ENCODE data around the gene TTC7B. TPM values are rescaled to one million over a fixed set of nuclear protein-coding genes. Genes with fewer than 3 reads are reported as not detected.

The TTC7B gene
- polyA plus RNA-seq, 1 donor = 43.7 TPM

DNA sequence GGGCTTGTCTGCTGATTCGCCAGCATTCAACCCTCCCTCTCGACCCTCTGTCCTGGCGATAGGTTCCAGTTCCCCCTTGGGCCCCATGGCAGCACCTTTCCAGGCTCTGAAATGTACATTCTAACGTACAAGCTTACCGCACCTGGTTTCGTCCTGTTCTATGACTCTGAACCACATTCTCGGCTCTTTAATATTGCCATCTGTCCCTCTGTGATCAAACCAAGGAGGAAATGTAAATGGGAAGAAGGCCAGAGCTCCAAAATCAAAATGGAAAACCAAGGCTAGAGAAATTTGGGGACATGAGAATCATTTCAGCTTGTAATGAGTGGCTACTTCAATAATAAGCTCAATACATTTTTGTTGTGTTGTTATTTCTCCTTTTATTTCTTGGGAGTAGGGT is 117.2 kb downstream of the TTC7B start:
- DNase-seq = no peak

- DNase-seq = peak; percentile 47
These were observed 117.8 kb downstream of the TTC7B start for GRCh38 chr14:90698379-90698869.

DNA sequence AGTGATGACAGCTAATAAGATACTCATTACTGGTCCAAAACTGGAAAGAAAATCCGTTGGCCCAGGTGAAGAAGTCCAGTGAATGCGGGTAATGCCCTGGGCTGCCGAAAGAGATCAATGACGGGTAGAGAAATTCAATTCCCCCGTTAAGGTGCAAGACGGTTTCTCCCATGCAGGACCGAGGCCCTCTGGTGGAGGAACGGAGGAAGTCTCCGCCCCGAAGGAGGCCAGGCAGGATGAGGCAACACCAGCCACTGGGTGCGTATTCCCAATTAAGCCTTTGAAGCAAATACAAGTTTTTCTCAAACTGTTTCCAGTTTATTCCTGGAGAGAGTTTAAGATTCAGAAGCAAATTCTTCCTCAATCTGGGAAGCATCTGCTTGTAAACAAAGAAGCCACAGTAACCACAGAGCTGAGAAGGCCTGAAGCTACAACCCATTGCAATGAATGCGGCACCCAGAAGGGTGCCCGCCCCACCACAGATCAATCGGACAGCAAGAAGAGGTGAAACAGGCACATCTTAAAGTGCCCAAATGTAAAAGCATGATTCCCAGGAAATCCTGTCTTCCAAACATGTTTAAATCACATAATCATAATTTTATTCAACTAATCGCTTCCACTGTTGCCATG is 118.5 kb downstream of the TTC7B start:
- DNase-seq = peak; percentile 84

- peak; percentile 26 for DNase-seq
These were observed 119.1 kb downstream of the TTC7B start for GRCh38 chr14:90697132-90697531.

DNA sequence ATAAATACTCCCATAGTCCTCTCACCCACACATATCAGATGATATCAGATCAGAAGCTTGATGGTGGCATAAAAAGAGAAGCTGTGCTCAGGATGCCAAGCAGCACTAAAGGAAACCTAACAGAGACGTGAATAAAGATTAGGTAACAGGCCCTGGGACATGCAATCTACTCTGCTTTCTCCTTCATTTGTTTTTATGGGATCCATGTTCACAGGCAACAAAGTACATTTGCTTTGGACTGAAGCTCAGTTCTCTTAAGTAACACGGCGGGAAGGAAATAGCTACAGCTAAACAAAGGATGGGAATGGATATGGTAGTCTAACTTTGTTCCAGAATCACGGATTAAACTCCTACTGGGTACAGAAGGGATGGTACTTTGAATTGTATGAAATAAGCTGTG is 119.5 kb downstream of the TTC7B start:
- no peak for DNase-seq

DNA sequence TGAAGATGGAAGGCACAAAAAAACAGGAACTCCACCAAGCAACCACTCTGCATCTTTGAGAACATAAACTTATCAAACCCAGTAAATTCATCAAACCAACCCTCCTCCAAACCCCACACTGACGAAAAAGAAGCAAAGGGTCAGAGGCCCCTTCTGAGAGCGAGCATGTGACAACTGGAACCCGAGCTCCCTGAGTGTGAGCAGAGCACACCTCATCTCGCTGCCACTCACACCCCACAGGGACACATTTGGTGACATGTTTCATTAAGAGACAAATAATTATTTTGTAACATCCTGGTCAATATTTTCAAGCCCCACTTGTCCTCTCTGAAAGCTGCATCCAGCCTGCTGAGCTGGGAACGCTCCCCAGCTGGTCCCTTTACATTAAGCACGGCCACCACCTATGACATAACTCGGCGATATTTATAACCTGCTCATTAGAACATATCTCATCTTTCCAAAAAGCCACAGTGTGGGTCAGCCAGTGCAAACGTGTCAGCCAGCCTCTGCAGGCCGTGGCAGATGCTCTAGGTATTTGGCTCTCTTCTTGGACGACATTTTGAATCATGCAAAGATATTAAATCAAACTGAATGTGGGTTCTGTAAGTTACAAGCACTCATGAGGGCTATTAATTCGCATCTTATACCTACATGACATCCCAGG is 120.1 kb downstream of the TTC7B start:
- DNase-seq = no peak

DNA sequence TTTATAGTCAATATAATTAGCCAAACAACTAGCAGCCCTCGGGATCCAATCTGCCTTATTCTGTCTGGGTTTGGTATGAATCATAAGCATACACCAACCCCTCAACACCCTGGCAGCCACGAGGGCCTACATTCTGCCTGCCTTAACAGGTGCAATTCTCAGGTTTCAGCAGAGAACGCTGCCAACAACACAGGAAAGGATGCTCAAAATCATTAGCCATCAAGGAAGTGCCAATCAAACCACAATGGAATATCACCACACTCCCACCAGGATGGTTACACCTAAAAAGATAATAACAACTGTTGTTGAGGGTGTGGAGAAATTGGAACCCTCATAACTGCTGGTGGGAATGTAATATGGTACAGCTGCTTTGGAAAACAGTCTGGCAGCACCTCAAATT is 122.8 kb downstream of the TTC7B start:
- no peak for DNase-seq

DNA sequence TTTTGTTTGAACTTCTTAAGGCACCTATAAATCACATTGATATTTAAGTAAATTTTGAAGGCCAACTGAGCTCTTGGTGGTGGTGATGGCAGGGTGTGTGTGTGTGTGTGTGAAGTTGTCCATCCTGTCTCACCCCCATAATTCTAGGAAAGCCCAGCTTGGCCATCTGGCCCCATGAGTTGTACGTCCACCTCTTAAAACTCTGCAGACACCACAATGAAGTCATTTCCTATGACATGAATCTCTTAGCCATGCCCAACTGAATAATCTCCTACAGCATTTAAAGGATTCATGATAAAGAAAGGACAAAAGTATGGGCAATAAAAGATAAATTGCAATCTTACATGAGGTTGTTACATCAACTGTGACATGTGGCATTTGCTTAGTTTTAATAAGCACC is 123.4 kb downstream of the TTC7B start:
- DNase-seq = no peak

GRCh38 chr14:90692061-90692460 is 124.2 kb downstream of the TTC7B start:
- no peak for DNase-seq

GRCh38 chr14:90691627-90692026 is 124.6 kb downstream of the TTC7B start:
- no peak for DNase-seq

GRCh38 chr14:90687680-90688079 is 128.6 kb downstream of the TTC7B start:
- DNase-seq = no peak

GRCh38 chr14:90682615-90683014 is 133.6 kb downstream of the TTC7B start:
- DNase-seq = no peak

- DNase-seq = no peak
These were observed 134.3 kb downstream of the TTC7B start for GRCh38 chr14:90681929-90682328.

DNA sequence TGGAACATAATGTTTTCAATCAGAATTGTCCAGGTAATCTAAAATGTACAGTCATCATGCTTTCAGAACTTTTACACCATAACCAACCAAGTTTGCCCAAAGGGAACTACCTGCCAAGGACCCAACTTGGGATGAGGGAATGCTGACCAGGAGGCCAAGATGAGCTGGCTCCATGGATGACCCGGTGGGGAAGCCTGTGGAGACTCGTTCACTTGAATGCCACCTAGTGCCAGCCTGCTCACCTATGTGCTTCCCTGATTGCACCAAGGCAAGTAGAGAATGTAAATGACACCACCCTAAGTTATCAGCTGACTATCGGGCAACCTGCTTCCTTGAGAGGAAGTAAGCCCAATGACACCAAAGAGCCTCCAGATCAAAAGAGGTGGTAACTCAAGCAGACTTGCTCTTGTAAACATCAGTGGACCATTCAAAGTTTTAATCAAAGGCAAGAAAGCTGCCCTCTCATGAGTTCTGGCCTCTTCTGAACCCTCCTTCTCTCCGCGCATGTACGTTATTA is 137.3 kb downstream of the TTC7B start:
- no peak for DNase-seq

- DNase-seq = no peak
These were observed 137.8 kb downstream of the TTC7B start for GRCh38 chr14:90678420-90678819.

- DNase-seq = no peak
These were observed 138.7 kb downstream of the TTC7B start for GRCh38 chr14:90677484-90678050.

GRCh38 chr14:90676912-90677311 is 139.3 kb downstream of the TTC7B start:
- DNase-seq = peak; percentile 42

DNA sequence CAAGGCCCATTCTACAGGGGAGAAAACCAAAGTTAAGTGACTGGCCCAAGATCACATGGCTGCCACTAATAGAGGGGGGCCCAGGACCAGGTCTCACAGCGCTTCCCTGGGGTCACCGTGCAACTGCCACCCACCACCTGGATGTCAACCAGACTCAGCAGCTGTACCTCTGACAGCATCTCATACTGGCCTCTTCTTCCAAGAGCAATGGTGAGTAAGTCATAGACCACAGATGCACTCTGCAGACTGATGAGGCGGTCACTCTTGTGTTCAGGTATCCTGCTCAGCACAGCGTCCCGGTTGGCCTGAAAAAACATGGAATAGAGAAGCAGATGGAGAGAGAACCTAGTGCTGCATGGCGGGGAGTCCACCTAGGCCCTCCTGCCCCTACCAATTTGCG is 139.9 kb downstream of the TTC7B start:
- DNase-seq = no peak

DNA sequence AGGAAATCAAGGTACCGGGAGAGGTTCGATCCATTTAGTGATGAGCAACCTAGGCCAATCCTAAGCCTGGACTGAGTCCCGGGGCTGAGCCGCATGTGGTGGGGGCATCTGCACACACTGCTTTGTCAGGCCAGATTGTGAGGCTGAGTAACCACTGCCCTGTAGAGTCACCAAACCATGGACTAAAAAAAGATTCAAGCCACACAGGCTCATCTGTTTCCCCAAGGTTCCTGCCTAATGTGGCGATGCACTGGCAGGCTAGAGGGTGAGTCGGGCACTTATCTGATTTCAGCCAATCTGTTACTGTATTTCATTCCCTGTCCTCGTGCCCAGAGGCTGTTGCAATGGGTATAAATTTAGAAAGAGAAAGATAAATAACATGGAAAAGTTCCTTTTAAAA is 140.8 kb downstream of the TTC7B start:
- DNase-seq = no peak

GRCh38 chr14:90674716-90675115 is 141.5 kb downstream of the TTC7B start:
- no peak for DNase-seq

- no peak for DNase-seq
These were observed 142.1 kb downstream of the TTC7B start for GRCh38 chr14:90674043-90674670.

- DNase-seq = no peak
These were observed 144.6 kb downstream of the TTC7B start for GRCh38 chr14:90671382-90672234.
